HG02870 (cell line): ENCODE data around the gene OSCP1.
A peak's percentile ranks its signal among the peaks of the same experiment; 100 is the strongest.

Source experiments
- ATAC-seq: cut with Tn5 transposase; IDR thresholded peaks from one replicate; pipeline ENCODE4 v1.9.1; 2021; ENCODE audit warnings: mild to moderate bottlenecking, moderate library complexity; ENCODE audit not compliant: unreplicated experiment

OSCP1 gene

DNA sequence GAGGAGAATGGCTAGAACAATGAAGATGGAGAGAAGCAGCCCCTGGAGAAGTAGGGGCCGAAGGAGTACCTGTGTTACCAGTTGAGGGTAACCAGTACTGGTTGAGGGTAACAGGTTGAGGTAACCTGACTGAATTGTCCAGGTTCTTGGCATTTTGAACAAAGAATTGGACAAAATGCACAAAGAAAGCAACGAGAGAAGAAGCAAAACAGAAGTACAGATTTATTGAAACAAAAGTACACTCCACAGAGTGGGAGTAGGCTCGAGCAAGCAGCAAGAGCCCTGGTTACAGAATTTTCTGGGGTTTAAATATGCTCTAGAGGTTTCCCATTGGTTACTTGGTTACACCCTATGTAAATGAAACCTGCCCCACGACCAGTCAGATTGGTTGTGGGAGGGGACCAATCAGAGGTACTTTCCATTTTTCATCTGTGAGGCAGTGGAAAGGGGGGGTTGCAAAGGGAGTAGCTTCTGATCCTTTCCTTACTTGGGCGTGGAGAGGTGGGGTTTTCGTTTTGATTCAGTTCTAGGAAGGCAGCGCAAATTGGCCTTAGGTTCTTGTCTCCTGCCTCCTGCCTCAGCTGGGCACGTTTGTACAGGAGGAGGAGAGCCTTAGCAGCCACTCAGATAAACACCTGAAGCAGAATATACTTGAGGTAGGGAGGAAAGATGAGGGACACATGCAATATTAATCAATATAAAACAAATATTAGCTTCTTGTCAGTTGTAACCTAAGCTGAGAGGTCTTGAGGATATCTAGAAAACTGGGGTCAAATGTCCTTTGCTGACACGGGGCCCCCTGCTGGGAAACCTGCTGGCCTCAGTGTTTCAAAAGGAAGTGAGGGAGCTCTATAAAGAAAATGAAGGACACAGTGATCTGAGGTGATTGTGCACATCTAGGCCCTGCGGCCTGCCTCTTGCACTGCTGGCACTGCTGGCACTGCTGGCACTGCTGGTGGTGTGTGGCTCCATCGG, 38.3 kb downstream of the OSCP1 start:
- ATAC-seq = no peak

DNA sequence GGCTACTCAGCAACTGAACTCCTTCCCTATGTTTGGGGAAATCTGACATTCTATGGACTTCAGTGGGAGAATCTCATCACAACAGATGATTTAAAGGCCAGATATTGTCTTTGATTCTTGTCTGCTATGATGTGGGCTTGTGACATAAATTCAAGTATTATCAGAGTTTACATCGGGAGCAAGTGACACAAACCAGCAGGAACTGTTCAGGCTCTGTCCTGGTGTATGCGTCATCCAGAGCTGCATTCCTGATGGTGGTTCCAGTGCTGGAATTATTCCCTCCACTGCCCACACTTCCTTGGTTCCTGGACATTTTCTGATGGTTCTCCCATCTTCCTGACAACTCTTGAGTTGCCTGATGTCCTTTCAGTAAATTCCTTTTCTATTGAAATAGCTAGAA, 41.8 kb downstream of the OSCP1 start:
- no peak for ATAC-seq

DNA sequence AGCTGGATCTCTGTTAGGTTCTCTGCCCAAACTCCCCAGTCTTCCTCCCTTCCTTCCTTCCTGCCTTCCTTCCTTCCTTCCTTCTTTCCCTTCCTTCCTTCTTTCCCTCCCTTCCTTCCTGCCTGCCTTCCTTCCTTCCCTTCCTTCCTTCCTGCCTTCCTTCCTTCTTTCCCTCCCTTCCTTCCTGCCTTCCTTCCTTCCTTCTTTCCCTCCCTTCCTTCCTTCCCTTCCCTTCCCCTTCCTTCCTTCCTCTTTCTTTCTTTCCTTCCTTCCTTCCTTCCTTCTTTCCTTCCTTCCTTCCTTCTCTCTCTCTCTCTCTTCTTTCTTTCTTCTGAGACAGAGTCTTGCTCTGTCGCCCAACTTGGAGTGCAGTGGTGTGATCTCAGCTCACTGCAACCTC, 43.8 kb downstream of the OSCP1 start:
- no peak for ATAC-seq

DNA sequence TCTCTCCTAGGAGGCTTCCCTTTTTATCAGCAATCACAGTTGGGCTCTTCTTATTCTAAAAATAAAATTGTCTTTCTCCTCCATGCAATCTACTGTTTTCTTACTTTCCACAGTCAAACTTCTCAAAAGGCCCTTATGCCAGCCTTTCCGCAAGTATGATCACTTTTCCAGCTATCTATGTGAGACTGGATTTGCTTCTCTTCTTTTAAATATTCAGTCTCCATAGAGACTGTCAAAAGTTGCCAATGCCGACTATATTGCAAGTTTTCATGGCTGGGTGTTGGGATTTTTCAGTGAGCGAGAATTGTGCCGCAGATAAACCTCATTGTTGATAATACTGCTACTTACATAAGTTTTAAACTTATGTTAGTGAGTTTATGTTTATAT, 47.8 kb downstream of the OSCP1 start:
- no peak for ATAC-seq

DNA sequence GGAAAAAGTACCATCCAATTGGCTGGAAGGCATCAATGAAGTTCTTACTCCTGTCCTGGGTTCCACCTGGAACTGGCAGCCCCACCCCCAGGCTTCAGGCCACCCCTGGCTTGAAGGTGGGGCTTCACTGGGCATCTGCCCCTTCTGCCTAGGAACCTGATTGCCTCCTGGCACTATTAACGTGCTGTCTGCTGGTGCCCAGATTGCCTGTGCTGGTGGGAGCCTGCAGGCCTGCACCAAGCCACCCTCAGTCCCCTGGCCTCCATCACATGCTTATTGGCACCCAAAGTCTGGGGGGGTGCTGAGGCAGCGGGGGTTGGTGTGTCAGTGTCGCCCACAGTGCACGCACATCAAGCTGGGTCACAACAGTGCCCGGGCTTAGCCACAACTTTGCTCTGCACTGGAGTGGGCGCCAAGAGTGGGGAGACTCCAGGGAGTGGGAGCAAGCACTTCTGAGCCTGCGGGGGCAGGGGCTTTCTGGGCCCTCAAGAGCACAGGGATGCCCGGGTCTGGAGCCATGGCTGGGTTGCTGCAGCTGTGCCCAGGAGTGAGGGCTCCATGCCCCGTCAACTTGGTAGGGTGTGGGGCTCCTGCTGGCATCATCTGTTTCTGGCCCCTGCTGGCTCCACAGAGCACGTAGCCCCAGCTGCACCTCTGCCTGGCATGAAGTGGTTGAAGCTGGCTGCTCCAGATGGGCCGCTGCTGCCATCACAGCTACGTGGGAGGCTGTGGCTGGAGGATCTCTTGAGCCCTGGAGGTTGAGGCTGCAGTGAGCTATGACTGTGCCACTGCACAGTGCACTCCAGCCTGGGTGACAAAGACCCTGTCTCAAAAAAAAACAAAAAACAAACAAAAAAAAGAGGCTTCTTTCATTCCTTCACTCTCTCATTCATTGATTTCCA, 48.4 kb downstream of the OSCP1 start:
- no peak for ATAC-seq

DNA sequence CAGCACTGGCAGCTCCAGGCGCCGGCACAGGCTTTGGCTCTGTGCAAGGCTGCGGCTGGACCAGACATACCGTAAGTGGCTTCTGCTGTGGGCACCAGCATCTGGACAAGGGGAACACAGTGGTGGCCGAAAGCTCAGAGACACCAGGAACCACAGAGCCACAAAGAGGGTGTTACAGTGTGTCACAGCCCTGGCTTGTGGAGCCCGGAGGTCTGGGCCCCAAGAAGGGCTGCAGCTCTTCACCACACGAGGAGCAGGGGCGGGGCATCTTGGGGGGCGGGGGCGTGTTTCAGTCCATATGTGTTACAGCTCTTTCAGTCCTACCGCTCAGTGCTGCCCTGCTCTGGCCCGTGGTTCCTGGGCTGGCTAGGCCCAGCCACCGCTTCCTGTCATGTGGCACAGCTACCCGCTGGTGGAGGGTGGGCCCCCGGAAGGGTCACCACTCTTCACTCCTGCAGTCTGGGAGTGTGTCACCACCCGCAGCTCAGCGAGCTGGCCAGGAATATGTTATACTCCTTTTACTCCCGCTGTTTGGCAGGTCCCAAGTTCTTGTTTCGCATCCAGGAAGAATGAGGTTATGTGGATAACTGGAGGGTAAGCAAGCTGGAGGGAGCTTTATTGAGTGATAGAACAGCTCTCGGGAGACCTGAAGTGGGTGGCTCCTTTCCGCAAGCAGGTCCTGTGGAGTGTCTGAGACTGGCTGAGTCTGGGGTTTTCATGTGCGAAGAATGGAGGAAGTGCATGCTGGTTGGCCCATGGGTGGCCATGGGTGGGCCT, 49.2 kb downstream of the OSCP1 start:
- ATAC-seq = no peak

DNA sequence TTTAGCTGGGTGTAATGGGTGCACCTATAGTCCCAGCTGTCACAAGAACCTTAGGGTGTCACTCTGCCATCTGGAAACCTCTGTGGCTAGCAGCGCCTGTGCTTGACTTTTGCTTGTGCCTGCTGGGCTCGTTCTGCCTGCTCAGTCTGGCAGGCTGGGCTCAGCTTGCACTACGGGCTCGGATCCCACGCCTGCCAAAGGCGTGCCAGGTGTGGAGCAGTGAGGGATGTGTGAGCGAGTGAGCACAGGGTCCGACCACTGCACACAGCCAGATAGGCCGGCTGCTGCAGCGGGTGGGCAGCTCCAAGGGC, 49.8 kb downstream of the OSCP1 start:
- ATAC-seq = no peak

DNA sequence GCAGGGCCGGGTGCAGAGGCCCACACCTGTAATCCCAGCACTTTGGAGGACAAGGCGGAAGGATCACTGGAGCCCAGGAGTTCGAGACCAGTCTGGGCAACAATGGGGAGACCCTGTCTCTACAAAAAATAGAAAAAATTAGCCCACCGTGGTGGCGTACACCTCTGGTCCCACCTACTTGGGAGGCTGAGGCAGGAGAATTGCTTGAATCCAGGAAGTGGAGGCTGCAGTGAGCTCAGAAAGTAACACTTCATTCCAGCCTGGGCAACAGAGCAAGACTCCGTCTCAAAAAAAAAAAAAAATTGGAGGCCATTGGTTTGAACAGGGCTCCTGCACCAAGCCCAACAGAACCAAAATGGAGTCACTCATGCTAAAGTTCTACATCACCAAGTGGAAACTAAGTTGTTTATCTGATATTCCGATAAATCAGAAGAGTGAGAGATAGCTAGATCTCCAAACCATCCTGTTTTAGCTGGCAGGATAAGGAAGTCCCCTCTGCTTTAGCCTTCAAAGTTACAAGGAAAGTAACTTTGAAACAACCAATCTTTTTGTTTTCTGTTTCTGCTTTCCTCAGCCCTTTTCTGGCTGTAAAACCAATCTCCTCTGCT, 51.8 kb downstream of the OSCP1 start:
- no peak for ATAC-seq

DNA sequence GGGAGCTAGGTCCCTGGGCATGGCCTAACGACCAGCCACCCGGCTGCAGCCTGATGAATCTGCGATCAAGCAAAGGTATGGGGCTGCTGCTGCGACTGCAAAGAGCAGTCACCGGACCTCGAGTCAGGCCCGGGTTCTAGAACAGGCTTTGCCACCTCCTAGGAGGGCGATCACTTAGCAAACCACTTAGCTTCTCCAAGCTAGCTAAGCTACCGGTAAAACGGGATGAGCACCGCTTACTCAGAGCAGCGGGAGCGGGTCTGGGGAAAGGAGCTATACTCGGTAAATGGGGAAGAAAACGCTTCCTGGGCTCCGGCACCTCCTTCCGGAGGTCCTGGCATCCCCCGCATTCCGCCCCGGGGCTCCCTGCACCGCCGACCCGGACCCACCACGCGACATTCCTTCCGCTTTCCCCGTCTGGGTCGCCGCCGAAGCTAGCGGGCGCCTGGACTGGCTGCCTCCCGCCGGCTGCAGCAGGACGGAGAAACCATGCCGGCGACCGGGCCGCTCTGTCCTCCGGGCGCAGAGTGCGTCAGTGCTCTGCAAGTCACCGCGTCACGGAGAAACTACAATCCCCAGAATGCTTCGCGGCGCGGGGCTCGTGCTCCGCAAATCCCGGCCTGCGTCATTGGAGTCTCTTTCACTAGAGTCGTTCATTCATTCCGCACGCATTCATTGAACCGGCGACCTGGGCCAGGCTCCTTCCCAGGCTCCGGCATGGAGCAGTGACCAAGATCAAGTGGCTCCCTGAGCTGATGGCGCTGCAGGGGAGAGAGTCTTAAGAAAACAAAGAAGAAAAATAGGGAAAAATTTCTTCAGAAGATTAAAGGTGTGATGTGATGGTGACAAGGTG, 52.6 kb downstream of the OSCP1 start, which contains the start of gene LSM10:
LSM10 (minus strand) TSS at position 531 of the 853 bp plus-strand sequence. CDS start 3,779 bp downstream, outside the sequence.
- ATAC-seq = peak; percentile 84

DNA sequence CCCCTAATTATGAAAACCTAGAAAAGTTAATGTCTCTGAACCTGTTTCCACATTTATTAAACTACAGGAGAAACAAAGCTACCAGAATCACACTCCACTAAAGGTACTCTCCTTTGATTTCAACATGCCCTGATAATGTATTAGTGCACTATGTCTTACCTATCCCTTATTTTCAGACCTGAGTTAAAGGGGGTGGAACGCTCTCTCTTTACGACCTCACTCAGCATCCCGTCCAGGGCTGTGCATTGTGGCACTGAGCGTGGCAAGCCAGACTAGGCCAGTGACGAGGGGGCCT, 53.2 kb downstream of the OSCP1 start:
- peak; percentile 27 for ATAC-seq

DNA sequence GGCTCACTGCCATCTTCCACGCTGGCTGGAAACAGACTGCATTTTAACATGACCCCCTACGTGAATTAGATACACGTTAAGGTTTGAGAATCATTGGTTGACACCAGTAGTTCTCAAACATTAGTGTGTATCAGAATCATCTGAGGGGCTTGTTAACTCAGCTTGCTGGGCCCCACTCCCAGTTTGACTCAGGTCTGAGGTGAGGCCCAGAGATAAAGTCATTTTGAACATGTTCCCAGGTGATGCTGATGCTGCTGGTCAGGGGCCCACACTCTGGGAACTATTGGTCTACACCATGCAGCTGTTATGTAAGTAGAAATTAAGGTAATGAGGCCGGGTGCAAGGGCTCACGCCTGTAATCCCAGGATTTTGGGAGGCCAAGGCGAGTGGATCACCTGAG, 53.9 kb downstream of the OSCP1 start:
- ATAC-seq = no peak

DNA sequence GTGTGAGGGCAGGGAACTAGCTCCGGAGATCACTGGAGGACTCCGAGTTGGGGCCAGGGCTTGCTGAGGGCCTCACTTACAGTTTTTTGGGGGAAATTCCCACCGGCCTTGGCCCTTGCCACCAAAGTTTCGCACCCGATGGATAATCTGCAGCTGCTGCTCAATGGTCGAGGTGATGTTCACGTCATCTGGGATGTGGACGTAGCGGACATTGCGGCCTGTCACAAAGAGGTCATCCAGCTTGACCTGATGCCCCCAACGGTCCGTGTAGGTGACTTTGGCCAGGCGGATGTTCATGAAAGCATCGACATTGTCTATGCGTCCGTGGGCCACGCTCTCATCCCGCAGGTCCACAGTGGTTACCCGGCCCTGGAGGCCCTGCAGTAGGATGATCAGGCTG, 56.6 kb downstream of the OSCP1 start:
- no peak for ATAC-seq

DNA sequence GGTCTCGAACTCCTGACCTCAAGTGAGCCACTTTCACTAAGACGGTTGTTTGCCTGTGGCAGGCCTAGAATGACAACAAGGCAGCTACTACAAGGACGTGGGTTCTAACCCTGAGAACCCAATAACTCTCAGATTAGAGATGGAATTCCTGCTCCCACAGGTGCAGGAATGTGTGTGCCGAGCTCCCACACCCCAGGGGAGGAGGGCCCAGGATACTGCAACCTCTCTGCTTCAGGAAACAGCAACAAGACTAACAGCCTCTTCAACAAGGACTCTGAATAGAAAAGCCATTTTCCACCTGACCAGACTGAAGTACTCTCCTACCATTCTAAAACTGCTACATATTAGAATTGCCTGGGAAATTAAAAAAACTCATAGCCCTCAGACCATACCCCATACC, 57.4 kb downstream of the OSCP1 start:
- ATAC-seq = no peak

DNA sequence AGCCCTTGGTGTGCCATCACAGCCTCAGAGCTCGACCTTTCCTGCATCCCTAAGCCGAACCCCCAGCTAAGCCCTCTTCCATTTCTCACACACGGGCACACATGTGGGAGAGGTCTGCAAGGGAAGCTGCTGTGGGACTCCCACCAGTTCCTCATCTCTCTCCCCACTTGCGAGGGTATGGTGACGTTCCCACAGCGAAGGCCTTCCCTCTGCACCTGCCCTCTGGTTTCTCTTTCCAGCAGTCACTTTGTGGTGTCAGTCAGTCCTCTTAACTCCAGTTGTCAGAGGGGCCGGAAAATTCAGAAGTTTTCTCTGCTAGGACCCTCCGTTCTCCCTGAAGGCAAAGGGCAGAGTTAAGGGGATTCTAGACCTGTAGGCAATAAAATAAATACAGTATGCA, 59.0 kb downstream of the OSCP1 start:
- no peak for ATAC-seq

DNA sequence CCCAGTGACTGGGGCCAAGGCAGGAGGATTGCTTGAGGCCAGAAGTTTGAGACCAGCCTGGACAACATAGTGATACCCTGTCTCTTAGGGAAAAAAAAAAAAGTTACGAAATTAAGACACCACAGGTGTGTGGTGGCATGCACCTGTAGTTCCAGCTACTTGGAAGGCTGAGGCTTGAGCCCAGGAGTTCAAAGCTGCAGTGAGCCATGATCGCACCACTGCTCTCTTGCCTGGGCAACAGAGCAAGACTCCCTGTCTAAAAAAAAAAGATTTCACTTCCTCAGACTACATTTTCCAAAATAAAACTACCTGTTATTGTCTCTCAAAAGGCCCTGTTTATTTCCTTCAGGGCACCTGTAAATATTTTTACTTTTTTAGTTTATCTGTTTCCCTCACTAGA, 59.8 kb downstream of the OSCP1 start:
- no peak for ATAC-seq

DNA sequence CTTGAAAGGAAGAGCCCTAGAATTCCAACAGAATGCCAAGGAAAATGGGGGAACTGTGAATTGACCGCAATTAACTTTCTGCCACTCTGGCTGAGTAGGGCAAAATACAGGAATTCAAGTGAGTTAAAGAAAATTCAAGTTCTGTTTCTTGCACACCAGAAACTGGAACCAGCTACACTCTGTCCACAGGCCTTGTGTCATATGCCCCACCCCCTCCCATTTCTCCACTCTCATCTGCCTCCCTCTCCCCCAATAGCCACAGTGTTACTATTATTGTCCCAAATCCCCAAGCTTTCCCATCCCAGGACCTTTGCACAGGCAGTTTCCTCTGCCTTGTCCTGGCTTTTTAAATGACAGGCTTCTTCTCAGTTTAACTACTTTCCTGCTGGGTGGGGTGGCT, 60.3 kb downstream of the OSCP1 start:
- ATAC-seq = no peak

DNA sequence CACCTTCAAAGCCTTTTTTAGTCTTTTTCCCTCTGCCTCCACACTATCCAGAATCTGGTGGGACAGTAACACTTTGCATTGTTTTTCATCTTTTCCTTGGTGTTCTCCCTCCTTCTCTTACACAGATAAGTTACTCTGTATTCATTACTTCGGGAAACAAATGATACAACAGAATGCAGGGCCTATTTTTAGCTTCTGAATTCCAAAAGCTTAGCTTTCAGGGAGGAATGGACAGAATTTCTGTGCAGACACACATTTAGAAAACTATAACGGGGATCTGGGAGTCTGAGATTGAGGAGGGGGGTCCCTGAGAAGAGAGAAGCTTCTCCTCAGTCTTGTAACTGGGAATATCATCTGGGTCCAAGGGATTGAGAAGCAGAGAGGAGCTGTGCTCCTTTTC, 61.0 kb downstream of the OSCP1 start:
- no peak for ATAC-seq

DNA sequence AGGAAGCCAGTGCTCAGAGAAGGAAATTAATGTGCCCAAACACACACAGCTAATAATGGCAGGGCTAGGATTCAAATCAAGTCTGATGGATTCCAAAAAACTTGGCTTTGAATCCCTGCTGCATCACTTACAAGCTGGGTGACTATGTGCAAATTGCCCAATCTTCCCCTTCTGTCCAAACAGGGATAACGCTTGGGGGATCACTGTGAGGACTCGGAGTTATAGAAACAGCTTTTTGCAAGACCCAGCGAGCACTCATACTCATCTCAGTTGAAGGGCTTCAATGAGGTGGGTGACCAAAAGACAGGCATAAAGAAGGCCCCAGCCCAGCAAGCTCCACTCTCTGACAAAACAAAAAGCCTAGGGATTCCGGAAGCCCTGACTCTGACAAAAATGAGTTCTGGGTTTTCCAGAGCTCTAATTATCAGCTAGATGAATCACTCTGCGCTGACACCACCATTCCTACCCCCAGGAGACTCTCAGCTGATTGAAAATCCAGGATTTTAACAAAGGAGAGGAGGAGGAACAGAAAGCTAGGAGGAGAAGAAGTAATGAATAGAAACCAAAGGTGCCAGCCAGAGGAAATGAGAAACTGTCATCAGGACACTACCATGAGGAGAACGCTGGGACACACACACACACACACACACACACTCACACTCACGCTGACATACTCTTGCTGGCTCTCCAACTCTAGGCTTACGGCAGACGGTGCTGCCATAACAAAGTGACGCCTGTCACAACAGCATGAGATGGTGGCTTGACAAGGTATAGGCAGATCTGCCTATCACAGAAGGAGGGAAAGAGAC, 62.9 kb downstream of the OSCP1 start:
- ATAC-seq = no peak
